Effector CD8-positive, alpha-beta T cell (primary cell): Measurements from ENCODE around the gene KRTAP25-1.

ENCODE experiments used
- DNase-seq: peaks from one replicate; lab custom pipeline; 2025; lab: John Stamatoyannopoulos, UW
- total RNA-seq, 4 experiments: gene quantifications; one replicate each; lab custom pipeline; 2026; lab: John Stamatoyannopoulos, UW

The KRTAP25-1 gene, protein sequence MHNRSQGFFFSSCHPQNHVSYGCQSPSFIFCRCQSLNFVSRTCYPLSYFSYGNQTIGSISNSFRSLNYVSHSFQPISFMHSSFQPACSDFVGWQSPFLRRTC
- 0 reads per million in 4 experiments for total RNA-seq

DNA sequence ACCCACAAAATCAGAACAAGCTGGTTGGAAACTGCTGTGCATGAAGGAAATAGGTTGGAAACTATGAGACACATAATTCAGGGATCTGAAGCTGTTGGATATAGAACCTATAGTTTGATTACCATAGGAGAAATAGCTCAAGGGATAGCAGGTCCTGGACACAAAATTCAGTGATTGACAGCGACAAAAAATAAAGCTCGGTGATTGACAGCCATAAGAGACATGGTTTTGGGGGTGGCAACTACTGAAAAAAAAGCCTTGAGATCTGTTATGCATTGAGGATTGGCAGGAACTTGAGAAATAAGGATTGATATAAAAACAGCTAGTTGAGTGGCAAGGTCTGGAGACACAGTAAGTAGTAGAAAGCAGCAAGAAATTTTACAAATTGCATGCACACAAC is at the start of gene KRTAP25-1:
Gene KRTAP25-1 (minus strand): TSS at position 300 of the 400 bp plus-strand sequence. CDS start 24 bp downstream, at position 276.
- no peak for DNase-seq

DNA sequence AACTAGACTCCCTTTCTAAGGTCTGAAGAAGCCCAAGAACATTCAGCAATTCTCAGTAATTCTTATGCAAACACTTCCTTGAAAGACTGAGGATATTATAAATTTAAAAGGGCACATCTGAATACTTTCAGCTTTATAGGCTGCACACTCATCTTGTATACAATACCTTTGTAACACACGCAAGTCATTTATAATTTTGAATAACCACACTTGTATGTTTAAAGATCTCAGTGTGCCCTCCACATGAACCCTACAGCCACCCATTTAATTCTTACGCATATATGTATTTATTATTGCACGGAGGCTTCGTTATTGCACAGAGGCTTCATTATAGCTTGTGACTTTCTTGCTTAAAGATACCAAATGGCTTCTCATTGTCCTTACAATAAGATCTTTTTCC is 49.4 kb upstream of the KRTAP25-1 start:
- DNase-seq, result no peak

DNA sequence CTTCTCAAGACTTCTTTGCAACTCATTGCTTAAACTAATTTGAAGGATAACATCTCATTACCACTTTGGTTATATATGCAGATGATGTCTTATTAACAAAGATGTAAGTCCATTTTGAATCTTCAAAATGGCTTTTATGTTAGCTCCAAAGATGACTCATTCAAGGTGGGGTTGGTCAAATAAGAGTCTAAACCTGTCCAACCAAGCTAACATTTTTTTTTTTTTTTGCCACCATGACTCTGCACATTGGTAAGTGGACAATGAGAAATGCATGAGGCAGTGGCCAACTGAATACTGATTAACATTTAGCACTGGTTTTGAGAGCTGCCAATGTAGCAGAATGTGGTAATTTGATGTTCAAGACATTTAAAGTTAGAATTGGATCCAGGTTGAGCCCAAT is 48.5 kb upstream of the KRTAP25-1 start:
- DNase-seq, result no peak

GRCh38 chr21:30337276-30337744 is 48.0 kb upstream of the KRTAP25-1 start, which contains the start of gene KRTAP27-1:
Gene KRTAP27-1 (minus strand): TSS chr21:30337694. CDS start chr21:30337668, 26 bp downstream.
- no peak for DNase-seq

- DNase-seq, result no peak
Measured at GRCh38 chr21:30336596-30336995, 47.3 kb upstream of the KRTAP25-1 start.

DNA sequence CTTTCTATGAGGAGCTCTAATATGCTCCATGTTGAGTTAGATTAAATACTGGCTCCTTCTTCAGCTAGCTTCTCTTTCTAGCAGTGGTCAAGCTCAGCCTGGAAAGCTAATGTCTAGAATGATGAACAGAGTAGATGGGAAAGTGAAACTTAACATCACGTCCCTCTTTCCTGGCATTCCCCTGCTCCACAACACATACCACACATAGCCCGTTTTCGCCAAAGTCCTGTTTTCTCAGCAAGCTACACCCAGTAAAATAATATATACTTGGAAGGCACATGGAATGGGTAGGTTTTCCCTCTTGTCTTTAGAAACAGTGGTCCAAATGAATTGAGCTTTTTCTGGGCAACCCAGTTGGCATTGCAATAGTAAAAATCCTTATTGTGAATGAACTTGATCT is 44.4 kb upstream of the KRTAP25-1 start:
- DNase-seq, result no peak

DNA sequence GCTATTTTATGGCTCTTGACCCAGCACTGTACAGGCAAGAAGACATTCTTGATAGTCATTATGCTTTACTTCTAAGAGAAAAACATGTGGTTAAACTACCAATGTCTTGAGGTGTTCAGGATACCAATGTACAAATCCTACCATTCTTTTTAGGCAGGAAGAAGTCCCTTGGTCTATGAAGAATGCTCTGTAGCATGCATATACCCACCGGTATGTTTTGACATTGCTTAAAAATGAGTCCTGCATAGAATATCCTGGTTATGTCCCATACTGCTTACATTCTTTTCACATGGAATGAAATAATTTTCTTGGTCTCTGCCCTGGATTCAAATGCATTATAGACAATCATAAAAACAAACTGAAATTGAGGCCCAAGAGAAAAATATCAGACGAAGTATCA is 43.4 kb upstream of the KRTAP25-1 start:
- no peak for DNase-seq

- no peak for DNase-seq
Measured at GRCh38 chr21:30329203-30329875, 40.0 kb upstream of the KRTAP25-1 start.

GRCh38 chr21:30326390-30326789 is 37.1 kb upstream of the KRTAP25-1 start:
- DNase-seq, result no peak

DNA sequence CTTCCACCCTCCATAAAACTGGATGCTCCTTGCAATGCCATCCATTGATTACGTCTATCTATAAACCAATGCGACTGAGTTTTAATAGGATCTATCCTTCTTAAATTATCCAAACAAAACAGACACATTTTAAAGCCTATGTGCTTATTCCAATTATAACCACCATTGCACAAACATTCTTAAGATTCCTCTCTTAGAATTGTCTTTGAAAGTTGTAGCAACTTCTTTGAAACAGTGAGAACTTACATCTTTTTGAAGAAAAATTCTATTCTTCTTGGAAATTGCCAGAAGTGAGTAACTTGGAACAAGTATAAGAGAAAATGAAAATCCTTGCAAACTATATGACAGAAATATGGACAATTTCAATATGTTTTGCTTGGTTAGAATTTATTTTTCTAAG is 30.9 kb upstream of the KRTAP25-1 start, which contains the start of gene KRTAP26-1:
Gene KRTAP26-1 (minus strand): TSS at position 101 of the 400 bp plus-strand sequence. CDS start 280 bp downstream, outside the sequence.
- DNase-seq, result no peak

DNA sequence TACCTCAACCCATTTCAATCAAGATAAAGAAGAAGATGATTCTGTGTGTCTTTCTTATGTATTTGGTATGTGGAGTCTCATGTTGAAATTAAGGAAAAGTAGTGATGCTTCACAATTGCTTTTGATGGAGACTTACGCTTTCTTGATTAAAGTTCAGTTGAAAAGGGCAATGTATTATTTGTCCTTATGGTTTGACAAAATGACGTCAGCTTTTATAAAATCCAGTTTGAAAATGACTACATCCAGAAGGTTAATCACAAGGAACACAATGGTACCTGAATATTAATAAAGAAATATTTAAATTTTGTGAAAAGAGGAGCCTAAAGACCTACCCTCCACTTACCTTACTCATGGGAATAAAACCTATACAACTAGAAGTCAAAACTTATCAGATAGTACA is 26.4 kb upstream of the KRTAP25-1 start:
- no peak for DNase-seq

DNA sequence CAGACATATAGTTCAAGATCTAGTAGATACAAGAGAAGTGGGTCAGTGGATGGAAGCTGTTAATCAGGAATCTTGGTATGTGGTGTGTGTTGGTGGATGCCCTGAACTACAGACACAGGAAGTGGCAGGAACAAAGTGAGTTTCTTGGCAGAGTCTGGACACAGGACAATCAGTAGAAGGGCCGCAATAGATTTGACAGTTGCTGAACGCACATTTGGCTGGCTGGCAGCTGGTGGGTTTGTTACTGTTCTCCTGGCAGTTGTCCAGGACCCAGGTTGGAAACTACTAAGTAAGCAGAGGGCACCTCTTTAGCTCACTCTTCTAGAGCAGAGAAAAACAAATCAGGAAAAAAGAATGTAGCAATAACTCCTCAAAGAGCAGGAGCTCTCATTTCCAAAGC is 17.6 kb upstream of the KRTAP25-1 start:
- DNase-seq, result no peak

DNA sequence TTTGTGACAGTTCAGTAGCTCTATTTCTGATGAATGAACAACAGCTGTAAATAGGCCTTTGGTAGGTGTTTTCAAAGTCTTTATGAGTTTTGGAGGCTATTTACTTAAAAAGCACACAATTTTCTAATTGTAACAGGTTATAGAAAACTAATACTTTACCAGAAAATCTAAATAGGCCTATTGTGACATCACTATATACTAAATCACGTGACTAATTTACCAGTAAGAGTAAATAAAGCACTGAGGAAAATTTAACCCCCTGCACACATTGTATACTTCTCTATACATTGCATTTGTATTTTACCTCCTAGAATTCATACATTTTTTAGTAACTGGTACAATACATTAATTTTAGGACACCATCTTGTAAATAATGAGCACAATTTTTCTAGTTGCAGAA is 15.8 kb upstream of the KRTAP25-1 start:
- DNase-seq, result no peak

DNA sequence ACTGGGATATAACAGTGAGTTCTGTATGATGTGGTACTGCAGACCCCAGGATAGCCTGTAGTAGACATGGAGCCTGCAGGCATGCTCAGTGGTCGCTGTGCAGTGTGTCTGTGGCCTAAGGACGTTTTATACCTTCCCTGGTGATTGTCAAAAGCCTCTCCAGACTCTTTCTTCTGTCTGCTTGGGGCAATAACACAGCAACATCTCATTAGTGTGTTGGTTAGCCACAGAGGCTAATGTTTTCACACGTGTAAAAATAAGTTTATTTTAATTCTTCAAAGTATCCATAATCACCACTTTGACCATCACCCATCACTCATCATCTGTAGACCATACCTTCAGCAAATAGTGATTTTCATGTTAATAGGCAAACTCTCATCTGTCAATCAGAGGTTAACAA is 6.5 kb downstream of the KRTAP25-1 start, which contains the start of gene KRTAP24-1:
Gene KRTAP24-1 (minus strand): TSS at position 101 of the 400 bp plus-strand sequence. CDS start 18 bp downstream, at position 83.
- DNase-seq, result no peak

- no peak for DNase-seq
Measured at GRCh38 chr21:30271611-30272010, 17.7 kb downstream of the KRTAP25-1 start.

DNA sequence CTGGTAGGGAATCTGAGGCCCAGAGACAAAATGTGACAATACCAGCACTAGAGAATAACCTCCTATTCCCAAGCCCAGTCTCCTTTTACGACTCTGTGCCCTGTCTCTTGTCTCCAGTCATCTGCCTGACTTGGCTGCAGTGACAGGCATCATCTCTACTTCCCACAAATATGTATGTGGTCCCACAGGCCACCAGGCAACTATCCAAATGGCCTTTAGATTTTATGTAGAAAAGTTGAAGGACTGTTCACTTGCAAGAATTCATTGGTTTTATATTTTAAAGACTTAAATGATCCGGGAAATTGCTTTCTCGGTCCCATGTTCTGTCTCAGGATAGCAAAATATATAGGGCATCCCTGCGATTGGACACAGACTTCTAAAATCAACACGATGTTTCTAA is 18.2 kb downstream of the KRTAP25-1 start:
- no peak for DNase-seq

- no peak for DNase-seq
Measured at GRCh38 chr21:30269803-30270530, 19.3 kb downstream of the KRTAP25-1 start.

DNA sequence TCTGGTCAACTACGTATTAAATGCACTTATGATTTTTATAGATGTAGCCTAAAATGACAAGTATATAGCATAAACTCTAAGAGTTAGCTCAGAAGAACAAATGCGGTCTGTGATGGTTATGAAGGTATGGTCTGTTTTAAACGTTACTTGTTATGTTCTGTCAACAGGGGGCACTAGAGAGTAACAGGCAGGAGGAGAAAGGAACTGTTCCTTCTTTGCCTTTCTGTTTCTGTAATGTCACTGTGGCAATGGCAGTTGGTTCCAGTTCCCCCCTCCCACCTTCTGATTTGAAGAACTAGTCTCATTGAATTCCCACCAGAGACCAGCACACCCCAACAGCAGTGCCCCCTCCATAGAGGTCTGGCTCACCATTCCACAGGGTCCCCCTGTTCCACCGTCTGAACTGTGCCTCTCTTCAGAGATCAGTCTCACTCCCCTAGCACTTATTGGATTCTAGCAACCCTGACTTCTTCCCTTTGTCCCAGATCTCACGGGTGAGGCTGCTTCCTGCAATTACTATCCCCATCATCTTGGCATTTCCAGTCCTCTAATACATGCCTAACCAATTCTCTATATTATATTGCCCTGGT is 20.6 kb downstream of the KRTAP25-1 start:
- no peak for DNase-seq

- DNase-seq, result no peak
Measured at GRCh38 chr21:30257773-30258172, 31.5 kb downstream of the KRTAP25-1 start.

DNA sequence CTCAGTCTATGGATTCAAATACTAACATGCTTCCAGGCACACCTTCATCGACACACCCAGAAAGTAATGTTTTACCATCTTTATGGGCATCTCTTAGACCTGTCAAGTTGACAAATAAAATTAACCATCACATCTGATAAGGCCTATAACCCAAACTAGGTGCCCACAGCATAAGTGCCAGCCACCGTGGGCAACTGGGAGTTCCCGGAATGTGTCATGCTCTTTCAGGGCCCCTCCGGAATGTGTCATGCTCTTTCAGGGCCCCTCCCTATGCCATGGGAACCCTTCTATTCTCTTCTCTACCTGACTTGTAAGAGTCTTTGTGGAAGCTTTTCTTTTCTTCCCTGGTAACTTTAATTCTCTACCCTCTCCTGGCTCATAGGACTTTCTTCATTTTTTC is 33.2 kb downstream of the KRTAP25-1 start:
- DNase-seq, result no peak

DNA sequence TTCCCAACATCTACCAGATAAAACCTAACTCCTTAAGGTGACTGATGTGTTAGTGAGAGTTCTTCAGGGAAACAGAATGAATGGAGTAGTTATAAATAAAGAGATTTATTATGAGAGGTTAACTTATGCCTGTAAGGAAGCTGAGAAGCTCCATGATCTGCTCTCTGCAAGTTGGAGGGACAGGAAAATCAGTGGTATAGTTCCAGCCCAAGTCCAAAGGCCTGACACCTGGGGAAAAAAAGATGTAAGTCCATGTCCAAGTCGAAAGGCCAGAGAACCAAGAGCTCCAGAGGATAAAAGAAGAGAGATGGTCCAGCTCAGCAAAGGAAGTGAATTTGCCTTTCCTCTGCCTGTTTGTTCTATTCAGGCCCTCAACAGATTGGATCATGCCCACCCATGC is 33.6 kb downstream of the KRTAP25-1 start:
- no peak for DNase-seq

- DNase-seq, result no peak
Measured at GRCh38 chr21:30251781-30252180, 37.5 kb downstream of the KRTAP25-1 start.
